NCI-H2196 (cell line): ENCODE measurements around the gene SYS1.
A peak's percentile ranks its signal among the peaks of the same experiment; 100 is the strongest.
"Not testable (repeated sequence)": the region's sequence is repeated elsewhere in the genome, so short reads cannot be mapped to it uniquely, and the experiment has no call there.

Experiments used
- DNase-seq: peaks from one replicate; lab custom pipeline; 2025; ENCODE audit not compliant: unreplicated experiment; lab: John Stamatoyannopoulos, UW

The SYS1 gene

DNA sequence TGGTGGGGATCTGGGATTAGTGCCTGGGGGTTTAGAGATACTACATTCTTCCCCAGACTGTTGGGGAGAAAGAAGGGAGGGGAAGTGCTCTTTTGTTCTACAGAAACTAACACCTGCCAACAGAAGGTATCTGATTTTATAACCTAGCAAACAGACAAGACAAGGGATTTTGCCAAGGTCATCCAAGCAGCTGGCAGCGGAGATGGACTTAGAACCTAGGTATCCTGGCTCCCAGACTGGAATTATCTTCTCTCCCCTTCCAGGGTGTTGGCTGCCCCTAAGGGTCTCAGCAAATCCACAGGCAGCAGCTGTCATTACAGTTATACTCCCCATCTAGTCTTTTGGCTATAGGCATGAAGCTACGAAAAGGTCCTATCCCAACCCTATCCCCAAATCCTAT lies 23.2 kb upstream of the SYS1 start:
- DNase-seq, result peak; percentile 59

- peak; percentile 88 for DNase-seq
Measured at GRCh38 chr20:45340236-45340847, 22.6 kb upstream of the SYS1 start.

DNA sequence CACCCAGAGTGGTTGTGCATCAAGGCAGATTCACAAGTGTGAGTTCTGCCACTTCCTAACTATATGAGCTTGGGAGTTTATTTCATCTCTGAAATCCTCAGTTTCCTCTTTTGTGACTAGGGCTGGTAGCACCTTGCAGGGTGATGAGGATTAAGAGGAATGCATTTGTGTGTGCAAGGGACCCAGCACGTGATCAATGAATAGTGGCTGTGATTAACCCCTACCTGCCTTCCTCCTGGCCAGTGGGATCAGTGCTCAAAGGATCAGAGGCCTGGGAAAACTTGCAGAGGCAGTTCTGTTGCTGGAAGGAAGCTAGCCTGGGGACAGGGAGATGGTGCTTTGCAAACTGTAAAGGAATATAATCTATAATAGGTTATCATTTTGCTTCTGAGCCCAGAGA lies 22.0 kb upstream of the SYS1 start:
- no peak for DNase-seq

GRCh38 chr20:45341579-45341938 lies 21.4 kb upstream of the SYS1 start:
- no peak for DNase-seq

GRCh38 chr20:45341939-45342854 lies 20.8 kb upstream of the SYS1 start:
- DNase-seq, result peak; percentile 83

- no peak for DNase-seq
Measured at GRCh38 chr20:45342855-45343531, 20.0 kb upstream of the SYS1 start.

DNA sequence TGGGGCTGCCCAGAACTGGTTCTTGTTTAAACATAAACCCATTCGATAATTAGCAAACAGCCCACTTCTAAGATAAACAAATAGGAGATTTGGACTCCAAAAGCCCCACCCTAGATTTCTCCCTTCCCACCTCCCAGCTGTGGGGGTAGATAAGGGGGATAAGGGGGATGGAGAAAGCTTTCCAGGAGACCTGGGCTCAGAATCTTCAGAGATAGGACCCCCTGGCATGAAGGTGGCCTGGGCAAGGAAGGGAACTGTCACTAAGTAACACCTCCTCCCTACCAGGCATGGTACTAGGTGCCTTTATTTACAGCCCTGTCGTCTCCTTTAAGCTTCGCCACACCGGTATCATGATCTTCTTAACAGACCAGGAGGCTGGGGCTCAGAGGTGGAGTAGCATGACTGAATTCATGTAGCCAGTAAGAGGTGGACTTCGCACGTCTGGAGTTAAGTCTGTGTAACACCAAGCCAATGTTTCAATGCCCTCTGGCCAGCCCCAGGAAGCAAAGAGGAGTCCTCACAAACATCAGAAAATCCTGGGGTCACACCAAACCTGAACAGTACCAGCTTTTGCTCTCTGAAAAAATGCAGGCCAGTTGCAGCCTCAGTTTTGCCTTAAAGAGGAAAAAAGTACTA lies 19.3 kb upstream of the SYS1 start:
- DNase-seq, result peak; percentile 67

DNA sequence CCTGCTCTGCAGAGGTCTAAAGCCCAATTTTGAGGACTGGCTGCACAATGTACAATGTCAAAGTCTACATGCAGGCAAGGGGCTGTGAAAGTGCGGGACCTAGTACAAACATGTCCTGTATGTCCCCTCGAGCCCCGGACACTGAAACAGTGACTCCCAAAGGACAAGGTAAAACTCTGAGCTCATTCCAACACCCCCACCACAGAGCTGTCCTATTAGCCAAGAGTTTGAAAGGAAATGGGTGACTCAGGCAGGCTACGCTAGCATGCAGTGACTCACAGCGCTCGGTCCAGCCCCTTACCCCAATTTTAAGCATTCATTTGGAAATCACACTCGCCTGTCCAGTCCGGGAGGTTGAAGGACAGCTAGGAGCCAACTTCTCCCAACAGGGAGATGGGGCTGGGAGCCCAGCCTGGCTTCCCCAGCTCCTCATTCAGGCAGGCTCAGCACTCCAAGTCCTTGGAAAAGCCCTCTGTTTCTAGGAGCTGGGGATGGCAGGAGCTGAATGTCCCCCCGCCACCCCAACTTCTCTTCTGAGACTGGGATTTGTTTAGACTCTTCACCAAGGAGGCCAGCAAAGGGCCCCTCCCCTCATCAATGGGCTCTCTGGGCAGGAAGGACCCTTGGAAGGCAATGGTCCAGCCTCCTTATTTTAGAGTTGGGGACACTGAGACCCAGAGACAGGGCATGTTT lies 18.6 kb upstream of the SYS1 start:
- DNase-seq, result peak; percentile 17

DNA sequence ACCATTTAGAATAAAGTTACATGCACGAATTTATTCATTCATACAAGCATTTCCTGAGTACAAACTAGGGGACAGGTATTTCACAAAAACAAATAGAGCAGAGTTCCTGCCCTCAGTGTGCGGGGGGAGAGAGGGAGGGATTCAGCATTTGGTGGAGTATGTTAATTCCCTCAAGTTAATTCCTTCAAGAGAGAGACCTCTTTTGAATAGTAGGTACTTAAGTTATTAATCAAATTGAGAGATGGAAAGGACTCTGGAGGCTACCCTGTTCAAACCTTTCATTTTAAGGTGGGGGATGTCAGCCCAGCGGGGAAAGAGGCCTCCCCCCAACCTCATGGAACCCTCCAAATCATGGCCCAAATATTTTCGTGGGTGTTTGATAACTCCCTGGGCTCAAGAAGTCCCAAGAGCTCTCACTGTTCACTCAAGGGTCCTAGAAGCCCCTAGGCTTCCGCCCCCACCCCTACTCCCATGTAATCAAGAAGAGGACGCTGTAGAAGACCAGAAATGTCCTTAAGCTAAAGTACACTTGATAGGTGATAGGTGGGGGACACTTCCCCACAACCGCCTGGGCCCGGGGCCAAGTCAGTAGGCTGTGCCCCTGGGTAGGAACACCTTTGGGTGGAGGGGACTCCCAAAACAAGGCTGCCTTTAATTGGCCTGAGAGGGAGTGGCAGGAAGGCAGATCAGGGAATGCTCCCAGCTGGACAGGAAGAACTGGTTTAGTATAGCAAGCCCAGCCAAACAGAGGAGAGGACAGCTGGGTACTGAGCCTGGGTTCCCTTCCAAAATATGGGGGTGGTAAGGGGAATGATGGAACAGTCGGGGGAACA lies 17.6 kb upstream of the SYS1 start:
- peak; percentile 54 for DNase-seq

DNA sequence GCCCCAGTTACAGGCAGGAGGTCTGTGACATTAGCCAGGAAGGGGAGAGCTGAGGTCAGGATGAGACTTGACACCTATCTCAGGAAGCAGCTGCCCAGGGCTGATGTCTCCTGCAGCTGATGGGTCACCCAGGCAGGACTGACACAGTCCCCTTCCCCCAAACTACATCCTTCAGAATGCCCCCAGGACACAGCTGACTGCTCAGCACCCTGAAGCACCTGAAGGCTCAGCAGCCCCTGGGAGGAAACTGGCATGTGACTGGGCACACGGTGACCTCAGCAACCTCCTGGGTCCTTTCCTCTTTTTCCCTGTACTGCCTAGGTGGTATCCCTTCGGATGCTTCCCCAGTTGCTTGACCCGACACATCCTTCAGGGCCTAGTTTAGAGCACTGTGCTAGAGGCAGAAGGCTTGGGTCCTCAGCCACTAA lies 16.7 kb upstream of the SYS1 start:
- DNase-seq, result no peak

GRCh38 chr20:45346851-45347250 lies 16.1 kb upstream of the SYS1 start:
- DNase-seq, result no peak

DNA sequence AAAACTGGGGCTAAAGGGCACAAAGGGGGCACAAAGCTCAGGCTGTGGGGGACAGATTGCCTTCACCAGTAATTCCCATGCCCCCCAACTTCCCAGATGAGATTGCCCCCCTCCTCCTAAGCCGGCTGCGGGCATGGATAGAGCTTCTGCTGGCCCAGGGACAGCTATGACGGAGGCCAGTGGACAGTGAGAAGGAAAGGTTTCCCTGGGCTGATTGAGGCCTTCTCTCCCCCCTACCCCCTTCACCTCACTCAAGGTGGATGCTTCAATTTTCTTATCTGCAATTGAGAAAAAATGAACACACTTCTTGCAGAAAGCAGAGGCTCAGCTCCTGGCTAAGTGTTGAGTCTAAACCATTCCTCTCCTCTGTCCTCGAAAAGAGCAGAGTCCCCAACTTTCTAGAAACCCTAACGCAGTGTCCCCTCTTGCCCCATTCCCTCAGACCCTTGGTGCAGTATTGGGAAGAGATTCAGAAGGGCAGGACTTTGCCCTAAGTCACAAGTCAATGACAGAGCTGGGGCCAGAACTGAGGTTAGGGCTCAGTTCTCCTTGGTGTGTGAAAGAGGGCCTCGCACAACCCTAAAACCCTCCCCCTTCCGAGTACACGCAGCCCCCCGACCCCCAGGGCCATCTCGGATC lies 15.5 kb upstream of the SYS1 start:
- DNase-seq, result no peak

DNA sequence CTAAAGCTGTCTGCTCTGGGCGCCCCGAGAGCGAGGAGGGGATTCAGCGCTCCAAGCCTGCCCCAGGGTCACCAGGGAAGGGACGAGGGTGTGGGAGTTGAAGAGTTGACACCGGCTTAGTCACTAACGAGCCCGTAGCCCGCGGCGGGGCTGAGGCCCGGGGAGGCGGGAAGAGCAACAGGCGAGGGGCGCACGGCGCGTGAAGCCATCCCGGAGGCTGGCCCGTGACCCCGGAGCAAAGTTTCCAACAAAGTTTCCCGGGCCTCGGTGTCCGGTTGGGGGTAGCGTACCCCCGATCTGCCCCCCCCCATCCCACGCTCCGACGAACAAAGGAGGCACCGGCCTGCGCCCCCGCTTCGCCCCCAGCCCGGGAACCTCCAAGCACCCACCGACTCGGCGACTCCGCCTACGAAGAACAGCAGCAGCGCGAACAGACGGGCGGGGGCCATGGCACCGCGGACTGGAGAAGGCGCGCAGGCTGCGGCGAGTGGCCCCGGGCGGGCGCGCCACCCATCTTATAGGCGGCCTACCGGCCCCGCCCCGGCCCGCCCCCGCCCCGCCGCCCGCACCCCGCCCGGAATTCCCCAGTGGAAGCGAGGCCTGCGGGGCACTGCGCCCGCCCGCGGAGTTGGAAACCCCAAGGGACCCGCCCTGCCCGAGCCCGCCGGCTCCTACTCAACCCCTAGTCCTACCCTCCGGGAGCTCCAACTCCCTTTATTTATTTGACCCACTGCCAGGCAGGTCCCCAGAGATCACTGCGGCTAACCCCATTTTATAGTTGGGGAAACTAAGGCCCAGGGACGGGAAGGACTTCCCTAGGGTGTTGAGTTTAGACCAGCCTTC lies 14.8 kb upstream of the SYS1 start, which contains the start of gene SDC4:
Gene SDC4 (minus strand): TSS at position 489 of the 843 bp plus-strand sequence. CDS start 40 bp downstream, at position 449.
- peak; percentile 48 for DNase-seq

DNA sequence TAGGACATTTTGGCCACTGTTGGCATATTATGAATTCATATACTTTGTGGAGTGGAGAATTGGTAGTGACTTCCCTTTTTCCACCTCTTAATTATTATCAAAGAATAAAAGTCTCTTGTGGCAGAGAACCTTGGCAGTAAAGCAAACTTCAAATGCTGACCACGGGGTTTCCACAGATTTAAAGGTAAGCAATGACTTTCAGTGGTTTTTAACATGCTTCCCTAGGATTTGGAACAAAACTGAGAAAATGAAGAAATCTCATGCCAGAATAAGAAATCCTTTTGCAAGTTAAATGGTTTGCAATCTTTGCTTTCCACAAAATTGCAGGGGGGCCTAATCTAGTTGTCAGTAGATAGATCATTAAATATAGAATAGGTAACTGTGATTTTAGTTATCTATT lies 12.7 kb upstream of the SYS1 start:
- no peak for DNase-seq

DNA sequence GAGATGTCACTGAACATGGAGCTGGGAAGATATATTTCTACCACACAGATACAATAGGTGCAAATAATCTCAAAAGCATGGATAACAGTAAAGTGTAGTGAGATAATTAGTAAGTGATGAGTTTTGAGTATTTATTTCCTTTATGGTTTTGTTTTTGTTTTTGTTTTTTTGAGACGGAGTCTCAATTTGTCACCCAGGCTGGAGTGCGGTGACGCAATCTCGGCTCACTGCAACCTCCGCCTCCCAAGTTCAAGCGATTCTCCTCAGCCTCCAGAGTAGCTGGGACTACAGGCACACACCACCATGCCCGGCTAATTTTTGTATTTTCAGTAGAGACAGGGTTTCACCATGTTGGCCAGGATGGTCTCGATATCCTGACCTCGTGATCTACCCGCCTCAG lies 12.2 kb upstream of the SYS1 start:
- not testable (repeated sequence) for DNase-seq

GRCh38 chr20:45352729-45353128 lies 10.2 kb upstream of the SYS1 start:
- no peak for DNase-seq

DNA sequence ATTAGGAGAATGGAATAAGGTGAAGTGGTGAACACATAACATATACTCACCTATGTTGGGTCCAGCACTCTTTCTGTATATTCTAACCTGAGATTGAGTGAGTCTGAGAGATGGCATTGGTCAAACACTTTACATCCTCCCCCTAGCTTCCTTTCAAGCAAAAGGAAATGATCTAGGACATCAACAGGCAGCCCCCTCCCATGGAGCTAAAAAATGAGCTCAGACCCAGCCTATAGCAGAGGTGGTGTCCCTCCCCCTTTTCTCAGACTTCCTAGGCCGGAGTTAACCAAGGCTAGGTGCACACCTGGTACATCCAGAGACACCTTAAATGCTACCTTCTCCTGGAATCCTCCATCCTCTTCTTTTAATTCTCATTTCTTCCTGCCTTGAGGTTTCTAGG lies 9.2 kb upstream of the SYS1 start:
- no peak for DNase-seq

DNA sequence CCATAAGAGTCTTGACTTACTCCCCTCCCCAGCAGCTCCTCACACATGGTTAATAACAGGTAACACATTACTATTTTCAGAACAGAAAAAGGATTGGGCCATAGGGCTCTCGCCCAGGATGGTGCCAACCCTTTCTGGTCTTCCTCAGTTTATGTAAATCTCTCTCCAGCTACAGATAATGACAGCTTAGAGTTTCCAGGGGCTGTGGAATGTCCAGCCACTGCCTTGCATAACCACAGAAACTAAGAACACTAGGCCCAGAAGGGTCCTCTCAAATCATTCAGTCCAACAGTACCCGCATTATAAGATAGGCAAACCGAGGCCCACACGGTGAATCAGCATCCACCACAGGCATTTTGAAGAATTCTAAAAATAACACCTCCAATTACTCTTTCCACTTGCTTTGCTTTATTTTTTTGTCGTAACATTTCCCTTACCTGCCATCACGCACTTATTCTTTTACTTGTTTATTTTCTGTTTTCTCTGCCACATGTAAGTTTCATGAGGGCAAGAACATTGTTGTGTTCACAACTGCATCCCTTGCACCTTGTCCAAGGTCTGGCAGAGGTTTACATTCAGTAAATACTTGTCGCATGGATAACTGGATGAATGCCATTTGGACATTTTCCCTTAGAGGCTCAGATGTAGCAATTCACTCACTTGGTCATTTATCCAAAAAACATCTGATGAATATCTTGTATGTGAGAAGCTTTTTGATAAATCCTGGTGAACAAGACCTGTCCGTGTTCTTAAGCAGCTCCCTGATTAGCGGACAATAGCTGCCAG lies 8.3 kb upstream of the SYS1 start:
- no peak for DNase-seq
